ENCODE measurements around the gene IFFO2.

Gene IFFO2

DNA sequence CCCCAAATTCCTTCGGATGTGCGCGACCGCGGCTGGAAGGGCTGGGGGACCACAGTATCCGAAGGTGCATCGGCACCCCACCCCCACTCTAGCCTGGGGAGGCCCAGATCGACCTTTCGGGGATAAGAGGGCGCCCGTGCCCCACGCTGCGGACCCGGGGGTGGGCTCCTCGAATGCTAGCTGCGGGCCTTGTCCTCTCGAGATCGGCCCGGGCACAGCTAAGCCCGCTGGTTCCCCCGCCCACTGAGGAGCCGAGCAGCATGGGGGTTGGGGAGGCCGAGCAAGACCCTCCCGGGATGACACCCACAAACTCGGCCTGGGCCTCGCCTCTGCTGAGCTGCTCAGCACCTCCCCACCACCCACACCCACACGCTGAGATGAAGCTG, 653 bp upstream of the IFFO2 start:
- no peak for TF ChIP-seq ZFX (IDR thresholded peaks at IDR 0.05; ENCODE audit: borderline replicate concordance)
- TF ChIP-seq, protein P1, sequence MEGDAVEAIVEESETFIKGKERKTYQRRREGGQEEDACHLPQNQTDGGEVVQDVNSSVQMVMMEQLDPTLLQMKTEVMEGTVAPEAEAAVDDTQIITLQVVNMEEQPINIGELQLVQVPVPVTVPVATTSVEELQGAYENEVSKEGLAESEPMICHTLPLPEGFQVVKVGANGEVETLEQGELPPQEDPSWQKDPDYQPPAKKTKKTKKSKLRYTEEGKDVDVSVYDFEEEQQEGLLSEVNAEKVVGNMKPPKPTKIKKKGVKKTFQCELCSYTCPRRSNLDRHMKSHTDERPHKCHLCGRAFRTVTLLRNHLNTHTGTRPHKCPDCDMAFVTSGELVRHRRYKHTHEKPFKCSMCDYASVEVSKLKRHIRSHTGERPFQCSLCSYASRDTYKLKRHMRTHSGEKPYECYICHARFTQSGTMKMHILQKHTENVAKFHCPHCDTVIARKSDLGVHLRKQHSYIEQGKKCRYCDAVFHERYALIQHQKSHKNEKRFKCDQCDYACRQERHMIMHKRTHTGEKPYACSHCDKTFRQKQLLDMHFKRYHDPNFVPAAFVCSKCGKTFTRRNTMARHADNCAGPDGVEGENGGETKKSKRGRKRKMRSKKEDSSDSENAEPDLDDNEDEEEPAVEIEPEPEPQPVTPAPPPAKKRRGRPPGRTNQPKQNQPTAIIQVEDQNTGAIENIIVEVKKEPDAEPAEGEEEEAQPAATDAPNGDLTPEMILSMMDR (IDR thresholded peaks at IDR 0.05), result no peak
- H3K27ac ChIP-seq, result no peak overlapping the region

DNA sequence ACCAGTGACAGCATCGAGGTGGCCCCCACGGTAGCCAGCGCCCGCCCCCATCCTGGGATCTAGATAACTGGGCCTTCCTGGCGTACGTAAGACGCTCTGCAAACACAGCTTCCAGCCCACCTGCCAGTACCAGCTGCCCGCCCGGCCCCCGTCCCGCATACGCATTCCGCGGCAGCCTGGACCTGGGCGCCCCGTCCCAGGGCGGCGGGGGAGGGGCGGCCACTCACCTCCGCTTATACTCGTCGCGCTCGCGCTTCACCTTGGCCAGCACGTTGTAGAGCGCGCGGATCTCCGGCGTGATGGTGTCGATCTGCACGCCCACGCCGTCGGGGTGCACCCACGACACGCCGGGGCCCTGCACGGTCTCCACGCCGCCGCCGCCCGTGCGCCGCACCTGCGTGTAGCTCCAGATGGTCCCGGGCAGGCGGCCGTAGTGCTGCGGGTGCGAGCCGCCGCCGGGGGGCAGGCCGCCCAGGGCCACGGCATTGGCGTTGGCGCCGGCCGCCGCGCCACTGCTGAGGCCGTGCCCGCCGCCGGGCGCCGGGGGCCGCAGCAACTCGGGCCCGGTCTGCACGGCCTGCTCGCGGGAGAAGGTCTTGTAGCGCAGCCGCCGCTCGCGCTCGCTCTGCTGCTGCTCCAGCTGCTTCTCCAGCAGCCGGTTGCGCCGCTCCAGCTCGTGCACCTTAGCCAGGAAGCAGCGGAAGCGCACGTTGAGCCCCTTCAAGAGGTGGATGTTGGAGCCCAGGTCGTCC, 859 bp downstream of the IFFO2 start:
- no peak overlapping the region for H3K27ac ChIP-seq
- TF ChIP-seq, protein P1 (IDR thresholded peaks at IDR 0.05), result peak; percentile 43
- TF ChIP-seq ZFX (IDR thresholded peaks at IDR 0.05; ENCODE audit: borderline replicate concordance), result no peak

DNA sequence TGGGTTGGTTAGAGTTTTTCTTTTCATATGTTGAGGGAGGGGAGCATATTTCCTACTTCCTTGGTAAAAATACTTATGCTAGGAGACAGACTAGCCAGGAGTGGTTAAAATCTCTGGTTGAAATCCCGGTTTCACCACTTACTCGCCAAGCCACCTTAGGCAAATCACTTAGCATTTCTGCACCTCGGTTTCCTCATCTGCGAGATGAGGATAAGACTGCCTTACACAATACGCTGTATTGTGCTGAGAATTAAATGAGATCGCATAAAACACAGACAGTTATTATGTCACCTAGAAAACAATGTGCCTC, 1.4 kb downstream of the IFFO2 start:
- H3K27ac ChIP-seq, result no peak overlapping the region
- TF ChIP-seq, protein P1 (IDR thresholded peaks at IDR 0.05), result no peak
- no peak for TF ChIP-seq ZFX (IDR thresholded peaks at IDR 0.05; ENCODE audit: borderline replicate concordance)

DNA sequence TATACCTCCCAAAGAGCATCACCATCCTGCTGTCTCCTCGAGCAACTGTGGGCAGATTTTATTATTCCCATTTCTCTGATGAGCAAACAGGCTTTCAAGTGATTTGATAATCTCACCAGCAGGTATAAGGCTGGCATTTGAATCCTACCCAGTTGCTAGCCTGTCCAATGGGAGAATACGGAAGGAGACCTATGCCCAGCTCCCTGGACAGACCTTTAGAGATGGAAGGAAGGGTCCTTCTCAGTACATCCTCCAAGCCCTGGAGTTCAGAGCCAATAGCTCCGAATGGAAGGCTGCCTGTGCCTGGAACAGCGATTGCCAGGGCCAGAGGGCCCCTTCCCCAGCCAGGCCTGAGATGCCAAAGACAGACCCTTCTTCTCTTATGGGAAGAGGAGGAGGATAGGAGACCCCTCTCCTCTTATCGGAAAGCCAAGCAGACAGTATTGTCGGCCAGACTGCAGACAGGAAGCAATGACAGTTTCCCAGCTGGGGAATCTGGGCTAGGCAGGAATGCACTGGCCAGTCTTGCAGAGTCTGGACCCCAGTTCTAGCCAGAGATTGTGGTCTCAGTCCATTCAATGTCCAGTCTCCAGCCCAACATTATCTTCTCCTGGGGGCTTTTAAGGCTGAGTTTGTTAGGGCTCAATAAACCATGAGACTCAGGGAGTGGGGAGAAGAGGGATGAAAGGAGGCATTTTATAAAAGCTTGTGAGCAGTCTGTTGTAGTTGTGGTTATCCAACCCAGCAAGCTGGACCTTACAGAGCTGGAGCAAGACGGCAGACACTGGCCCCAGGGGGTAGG, 2.0 kb downstream of the IFFO2 start:
- H3K27ac ChIP-seq, result no peak overlapping the region
- TF ChIP-seq, protein P1 (IDR thresholded peaks at IDR 0.05), result no peak
- TF ChIP-seq ZFX (IDR thresholded peaks at IDR 0.05; ENCODE audit: borderline replicate concordance), result no peak

DNA sequence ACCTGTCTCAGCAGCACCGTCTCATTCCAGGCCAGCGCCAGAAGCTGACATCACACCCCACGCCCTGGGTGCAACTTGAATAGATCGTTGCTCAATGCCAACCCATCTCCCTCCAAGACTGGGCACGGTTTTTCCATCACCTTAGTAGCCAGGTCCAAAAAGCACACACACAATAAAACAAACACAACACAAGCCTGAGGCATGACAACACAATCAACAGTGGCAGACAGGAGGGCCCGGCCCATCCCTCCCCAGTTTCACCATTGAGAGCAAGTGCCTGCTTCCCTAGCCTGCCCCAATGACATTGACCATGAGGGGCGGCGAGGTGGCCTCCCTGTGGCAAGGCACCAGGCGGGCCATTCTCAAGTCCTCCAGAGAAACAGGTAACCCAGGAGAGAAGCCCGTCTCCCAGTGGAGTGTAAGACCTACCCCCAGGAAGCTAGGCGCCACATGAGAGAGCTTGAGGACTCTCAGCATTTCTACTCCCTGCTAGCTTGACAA, 2.7 kb downstream of the IFFO2 start:
- no peak for TF ChIP-seq ZFX (IDR thresholded peaks at IDR 0.05; ENCODE audit: borderline replicate concordance)
- TF ChIP-seq, protein P1 (IDR thresholded peaks at IDR 0.05), result no peak
- no peak overlapping the region for H3K27ac ChIP-seq

DNA sequence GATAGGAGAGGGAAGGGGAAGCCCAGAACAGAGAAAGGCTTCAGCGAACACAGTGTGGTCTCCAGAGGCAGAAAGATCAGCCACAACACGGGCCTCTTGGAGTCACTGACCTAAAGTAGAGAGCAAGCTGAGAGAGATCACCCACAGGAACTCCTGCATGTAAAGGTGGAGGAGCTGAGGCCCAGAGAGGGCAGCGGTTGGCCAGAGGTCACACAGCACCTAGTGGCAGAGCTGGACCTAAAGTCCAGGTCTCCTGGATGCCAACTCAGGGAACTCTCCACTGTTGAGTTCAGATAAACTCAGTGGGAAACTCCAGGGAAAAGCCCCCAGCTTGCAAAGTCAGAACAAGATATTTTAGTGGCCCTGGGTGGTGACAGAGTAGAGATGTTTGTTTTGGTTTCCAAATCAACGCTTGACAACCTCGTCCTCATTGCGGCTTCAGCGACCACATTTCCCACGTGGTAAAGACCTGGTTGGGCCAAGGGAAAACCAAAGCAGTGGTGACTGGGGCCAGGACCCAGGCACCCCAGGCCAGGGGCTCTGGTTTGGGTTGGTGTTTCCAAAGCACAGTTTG, 4.6 kb downstream of the IFFO2 start:
- no peak overlapping the region for H3K27ac ChIP-seq
- no peak for TF ChIP-seq ZFX (IDR thresholded peaks at IDR 0.05; ENCODE audit: borderline replicate concordance)
- TF ChIP-seq, protein P1 (IDR thresholded peaks at IDR 0.05), result no peak

Measured in 22Rv1 (cell line).